WTC11 (cell line): ENCODE results near the gene USF2.

ENCODE experiments used
- NFATC4 ChIP-seq: fragments of 250-450 bp; sonication (Bioruptor Pico); IDR thresholded peaks from 2 replicates; pipeline ENCODE4 v1.9.0; 2021; ENCODE audit warnings: mild to moderate bottlenecking
- SP1 ChIP-seq: sonication (generic); formaldehyde crosslinking; conservative IDR thresholded peaks from 2 replicates; pipeline ENCODE4 v1.8.1; 2022; ENCODE audit warnings: missing genetic modification reagents
- TF ChIP-seq, protein P1 (sequence below): sonication (generic); formaldehyde crosslinking; IDR thresholded peaks from 2 replicates; pipeline ENCODE4 v1.8.1; 2022; ENCODE audit warnings: mild to moderate bottlenecking, missing genetic modification reagents, moderate library complexity, borderline replicate concordance
- TF ChIP-seq, protein P2 (sequence below): sonication (generic); formaldehyde crosslinking; IDR thresholded peaks from 2 replicates; pipeline ENCODE4 v1.8.0; 2022; ENCODE audit warnings: mild to moderate bottlenecking, missing genetic modification reagents
- TF ChIP-seq, protein P3 (sequence below): fragments of 200-600 bp; IDR thresholded peaks from 2 replicates; pipeline ENCODE4 v1.8.0; 2022; ENCODE audit warnings: antibody characterized with exemption
- TF ChIP-seq, protein P4 (sequence below): sonication (generic); formaldehyde crosslinking; IDR thresholded peaks from 2 replicates; pipeline ENCODE4 v1.8.1; 2023; ENCODE audit warnings: mild to moderate bottlenecking, moderate library complexity, missing genetic modification reagents
- TF ChIP-seq, protein P5 (sequence below): sonication (generic); formaldehyde crosslinking; IDR thresholded peaks from 2 replicates; pipeline ENCODE4 v1.8.1; 2022; ENCODE audit warnings: low read depth, missing genetic modification reagents, borderline replicate concordance
- TF ChIP-seq, protein P6 (sequence below): sonication (generic); formaldehyde crosslinking; IDR thresholded peaks from 2 replicates; pipeline ENCODE4 v1.8.0; 2022; ENCODE audit warnings: missing genetic modification reagents
- TF ChIP-seq, protein P7 (sequence below): sonication (generic); formaldehyde crosslinking; IDR thresholded peaks from 2 replicates; pipeline ENCODE4 v1.8.1; 2022; ENCODE audit warnings: low read depth, mild to moderate bottlenecking, moderate library complexity, missing genetic modification reagents, borderline replicate concordance

DNA sequence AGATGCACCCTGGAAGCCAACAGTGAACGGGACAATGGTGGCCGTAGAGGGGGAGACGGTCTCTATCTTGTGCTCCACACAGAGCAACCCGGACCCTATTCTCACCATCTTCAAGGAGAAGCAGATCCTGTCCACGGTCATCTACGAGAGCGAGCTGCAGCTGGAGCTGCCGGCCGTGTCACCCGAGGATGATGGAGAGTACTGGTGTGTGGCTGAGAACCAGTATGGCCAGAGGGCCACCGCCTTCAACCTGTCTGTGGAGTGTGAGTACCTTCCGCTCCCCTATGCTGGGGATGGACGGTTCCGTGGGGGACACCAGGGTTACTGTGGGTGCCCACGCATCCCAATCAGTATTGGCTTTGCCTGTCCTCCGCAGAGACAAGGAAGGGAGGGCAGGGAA, 33.7 kb downstream of the USF2 start:
- no peak for TF ChIP-seq SP1 (CRISPR knock-in tag)
- TF ChIP-seq, protein P1, sequence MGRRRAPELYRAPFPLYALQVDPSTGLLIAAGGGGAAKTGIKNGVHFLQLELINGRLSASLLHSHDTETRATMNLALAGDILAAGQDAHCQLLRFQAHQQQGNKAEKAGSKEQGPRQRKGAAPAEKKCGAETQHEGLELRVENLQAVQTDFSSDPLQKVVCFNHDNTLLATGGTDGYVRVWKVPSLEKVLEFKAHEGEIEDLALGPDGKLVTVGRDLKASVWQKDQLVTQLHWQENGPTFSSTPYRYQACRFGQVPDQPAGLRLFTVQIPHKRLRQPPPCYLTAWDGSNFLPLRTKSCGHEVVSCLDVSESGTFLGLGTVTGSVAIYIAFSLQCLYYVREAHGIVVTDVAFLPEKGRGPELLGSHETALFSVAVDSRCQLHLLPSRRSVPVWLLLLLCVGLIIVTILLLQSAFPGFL (CRISPR knock-in tag): no peak
- TF ChIP-seq, protein P2, sequence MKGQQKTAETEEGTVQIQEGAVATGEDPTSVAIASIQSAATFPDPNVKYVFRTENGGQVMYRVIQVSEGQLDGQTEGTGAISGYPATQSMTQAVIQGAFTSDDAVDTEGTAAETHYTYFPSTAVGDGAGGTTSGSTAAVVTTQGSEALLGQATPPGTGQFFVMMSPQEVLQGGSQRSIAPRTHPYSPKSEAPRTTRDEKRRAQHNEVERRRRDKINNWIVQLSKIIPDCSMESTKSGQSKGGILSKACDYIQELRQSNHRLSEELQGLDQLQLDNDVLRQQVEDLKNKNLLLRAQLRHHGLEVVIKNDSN (CRISPR knock-in tag): no peak
- no peak for TF ChIP-seq NFATC4 (CRISPR knock-in tag)
- TF ChIP-seq, protein P3, sequence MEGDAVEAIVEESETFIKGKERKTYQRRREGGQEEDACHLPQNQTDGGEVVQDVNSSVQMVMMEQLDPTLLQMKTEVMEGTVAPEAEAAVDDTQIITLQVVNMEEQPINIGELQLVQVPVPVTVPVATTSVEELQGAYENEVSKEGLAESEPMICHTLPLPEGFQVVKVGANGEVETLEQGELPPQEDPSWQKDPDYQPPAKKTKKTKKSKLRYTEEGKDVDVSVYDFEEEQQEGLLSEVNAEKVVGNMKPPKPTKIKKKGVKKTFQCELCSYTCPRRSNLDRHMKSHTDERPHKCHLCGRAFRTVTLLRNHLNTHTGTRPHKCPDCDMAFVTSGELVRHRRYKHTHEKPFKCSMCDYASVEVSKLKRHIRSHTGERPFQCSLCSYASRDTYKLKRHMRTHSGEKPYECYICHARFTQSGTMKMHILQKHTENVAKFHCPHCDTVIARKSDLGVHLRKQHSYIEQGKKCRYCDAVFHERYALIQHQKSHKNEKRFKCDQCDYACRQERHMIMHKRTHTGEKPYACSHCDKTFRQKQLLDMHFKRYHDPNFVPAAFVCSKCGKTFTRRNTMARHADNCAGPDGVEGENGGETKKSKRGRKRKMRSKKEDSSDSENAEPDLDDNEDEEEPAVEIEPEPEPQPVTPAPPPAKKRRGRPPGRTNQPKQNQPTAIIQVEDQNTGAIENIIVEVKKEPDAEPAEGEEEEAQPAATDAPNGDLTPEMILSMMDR: no peak
- TF ChIP-seq, protein P4, sequence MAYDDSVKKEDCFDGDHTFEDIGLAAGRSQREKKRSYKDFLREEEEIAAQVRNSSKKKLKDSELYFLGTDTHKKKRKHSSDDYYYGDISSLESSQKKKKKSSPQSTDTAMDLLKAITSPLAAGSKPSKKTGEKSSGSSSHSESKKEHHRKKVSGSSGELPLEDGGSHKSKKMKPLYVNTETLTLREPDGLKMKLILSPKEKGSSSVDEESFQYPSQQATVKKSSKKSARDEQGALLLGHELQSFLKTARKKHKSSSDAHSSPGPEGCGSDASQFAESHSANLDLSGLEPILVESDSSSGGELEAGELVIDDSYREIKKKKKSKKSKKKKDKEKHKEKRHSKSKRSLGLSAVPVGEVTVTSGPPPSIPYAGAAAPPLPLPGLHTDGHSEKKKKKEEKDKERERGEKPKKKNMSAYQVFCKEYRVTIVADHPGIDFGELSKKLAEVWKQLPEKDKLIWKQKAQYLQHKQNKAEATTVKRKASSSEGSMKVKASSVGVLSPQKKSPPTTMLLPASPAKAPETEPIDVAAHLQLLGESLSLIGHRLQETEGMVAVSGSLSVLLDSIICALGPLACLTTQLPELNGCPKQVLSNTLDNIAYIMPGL (CRISPR knock-in tag): no peak
- TF ChIP-seq, protein P5, sequence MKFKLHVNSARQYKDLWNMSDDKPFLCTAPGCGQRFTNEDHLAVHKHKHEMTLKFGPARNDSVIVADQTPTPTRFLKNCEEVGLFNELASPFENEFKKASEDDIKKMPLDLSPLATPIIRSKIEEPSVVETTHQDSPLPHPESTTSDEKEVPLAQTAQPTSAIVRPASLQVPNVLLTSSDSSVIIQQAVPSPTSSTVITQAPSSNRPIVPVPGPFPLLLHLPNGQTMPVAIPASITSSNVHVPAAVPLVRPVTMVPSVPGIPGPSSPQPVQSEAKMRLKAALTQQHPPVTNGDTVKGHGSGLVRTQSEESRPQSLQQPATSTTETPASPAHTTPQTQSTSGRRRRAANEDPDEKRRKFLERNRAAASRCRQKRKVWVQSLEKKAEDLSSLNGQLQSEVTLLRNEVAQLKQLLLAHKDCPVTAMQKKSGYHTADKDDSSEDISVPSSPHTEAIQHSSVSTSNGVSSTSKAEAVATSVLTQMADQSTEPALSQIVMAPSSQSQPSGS (CRISPR knock-in tag): no peak
- TF ChIP-seq, protein P6, sequence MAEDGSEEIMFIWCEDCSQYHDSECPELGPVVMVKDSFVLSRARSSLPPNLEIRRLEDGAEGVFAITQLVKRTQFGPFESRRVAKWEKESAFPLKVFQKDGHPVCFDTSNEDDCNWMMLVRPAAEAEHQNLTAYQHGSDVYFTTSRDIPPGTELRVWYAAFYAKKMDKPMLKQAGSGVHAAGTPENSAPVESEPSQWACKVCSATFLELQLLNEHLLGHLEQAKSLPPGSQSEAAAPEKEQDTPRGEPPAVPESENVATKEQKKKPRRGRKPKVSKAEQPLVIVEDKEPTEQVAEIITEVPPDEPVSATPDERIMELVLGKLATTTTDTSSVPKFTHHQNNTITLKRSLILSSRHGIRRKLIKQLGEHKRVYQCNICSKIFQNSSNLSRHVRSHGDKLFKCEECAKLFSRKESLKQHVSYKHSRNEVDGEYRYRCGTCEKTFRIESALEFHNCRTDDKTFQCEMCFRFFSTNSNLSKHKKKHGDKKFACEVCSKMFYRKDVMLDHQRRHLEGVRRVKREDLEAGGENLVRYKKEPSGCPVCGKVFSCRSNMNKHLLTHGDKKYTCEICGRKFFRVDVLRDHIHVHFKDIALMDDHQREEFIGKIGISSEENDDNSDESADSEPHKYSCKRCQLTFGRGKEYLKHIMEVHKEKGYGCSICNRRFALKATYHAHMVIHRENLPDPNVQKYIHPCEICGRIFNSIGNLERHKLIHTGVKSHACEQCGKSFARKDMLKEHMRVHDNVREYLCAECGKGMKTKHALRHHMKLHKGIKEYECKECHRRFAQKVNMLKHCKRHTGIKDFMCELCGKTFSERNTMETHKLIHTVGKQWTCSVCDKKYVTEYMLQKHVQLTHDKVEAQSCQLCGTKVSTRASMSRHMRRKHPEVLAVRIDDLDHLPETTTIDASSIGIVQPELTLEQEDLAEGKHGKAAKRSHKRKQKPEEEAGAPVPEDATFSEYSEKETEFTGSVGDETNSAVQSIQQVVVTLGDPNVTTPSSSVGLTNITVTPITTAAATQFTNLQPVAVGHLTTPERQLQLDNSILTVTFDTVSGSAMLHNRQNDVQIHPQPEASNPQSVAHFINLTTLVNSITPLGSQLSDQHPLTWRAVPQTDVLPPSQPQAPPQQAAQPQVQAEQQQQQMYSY (CRISPR knock-in tag): no peak
- TF ChIP-seq, protein P7, sequence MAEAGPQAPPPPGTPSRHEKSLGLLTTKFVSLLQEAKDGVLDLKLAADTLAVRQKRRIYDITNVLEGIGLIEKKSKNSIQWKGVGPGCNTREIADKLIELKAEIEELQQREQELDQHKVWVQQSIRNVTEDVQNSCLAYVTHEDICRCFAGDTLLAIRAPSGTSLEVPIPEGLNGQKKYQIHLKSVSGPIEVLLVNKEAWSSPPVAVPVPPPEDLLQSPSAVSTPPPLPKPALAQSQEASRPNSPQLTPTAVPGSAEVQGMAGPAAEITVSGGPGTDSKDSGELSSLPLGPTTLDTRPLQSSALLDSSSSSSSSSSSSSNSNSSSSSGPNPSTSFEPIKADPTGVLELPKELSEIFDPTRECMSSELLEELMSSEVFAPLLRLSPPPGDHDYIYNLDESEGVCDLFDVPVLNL (CRISPR knock-in tag): no peak
